Activated T-cell treated with anti-CD3 and anti-CD28 coated beads for 1 hour (primary cell): ENCODE data around the gene LINS1.
A peak's percentile ranks its signal among the peaks of the same experiment; 100 is the strongest.

Experiments
- DNase-seq: peaks from one replicate; pipeline ENCODE4 v3.0.0-alpha.2; 2020; ENCODE audit warnings: low read depth

LINS1 gene, protein sequence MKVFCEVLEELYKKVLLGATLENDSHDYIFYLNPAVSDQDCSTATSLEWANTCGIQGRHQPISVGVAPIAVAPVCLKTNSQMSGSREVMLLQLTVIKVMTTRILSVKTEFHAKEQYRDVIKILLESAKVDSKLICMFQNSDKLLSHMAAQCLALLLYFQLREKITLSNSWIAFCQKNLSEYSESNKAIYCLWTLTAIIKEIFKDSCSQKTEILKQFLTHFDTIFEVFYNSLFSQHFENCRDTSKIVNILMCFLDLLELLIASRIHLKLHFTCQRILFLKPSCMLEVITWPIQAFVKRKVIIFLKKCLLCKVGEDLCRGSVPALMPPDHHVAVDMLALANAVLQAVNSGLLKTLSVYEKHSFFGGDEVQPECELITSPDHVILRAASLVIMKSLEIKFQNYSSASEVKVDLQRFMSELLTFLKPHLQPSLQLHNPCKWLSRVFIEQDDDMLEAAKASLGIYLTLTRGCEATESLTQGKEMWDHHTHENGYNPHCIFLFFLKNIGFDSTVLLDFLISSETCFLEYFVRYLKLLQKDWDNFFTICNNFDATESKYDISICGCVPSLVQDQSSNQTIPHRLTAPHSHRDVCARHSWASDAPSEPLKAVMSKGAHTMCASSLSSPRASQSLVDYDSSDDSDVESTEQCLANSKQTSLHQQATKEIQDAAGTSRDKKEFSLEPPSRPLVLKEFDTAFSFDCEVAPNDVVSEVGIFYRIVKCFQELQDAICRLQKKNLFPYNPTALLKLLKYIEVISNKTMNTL

DNA sequence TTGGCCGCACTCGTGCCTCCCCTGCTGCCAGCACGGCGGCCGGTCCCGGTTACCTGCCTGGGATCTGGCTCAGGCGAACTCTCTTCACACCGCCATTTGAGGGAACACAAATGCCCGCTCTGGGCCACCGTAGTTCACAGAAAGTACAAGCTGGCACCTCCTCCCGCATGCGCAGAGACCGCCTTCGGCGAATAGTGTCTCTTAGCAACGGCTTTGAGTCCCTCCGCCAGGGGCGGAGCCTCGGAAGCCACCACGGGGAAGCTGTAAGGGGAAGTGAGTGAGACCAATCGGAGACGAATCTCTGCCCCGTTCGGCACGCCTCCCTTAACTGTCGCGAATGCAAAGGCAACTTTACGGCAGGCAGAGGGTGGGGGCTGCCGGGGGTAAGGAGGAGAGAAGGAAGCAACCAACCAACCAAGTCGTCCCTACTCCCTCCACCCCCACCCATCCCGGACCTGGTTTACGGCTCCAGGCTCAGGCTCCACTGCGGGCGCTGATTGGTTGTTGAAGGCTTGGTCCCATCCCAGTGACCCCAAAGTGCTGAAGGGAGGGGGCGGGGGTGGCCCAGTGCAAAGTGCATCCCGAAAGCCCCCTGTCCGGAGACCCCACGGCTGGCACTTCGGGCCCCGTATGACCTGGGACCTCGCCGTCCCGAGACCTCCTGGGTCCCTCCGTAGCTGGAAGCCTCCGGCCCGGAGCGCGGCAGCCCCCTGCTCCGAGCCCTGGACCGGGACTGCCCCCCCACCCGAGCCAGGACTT lies at the start of gene LINS1, which contains the start of gene ASB7:
Gene LINS1, minus strand, starts transcription at position 121 of the 759 bp plus-strand sequence. CDS start 21,342 bp downstream, outside the sequence.
Gene ASB7, plus strand, starts transcription at position 526 of the 759 bp plus-strand sequence. CDS start 9,628 bp downstream, outside the sequence.
- DNase-seq = peak; percentile 99

DNA sequence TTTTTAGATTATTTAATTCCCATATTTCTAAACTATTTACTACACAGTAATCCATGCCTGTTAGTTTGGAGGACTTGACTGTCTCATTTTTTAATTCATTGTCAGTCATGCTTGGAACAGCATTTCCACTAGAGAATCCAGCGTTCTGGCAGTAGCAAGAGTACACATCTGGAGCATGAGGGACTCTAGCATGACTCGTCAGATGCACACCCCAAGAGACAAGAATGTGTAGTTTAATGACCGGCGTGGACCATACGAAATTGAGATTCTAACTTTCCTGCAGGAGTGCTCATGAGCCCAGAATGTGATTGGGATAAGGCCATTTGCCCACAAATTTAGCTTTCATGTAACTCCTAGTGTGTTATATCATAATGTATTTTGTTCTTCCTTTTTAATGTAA lies 49.3 kb upstream of the LINS1 start:
- no peak for DNase-seq

DNA sequence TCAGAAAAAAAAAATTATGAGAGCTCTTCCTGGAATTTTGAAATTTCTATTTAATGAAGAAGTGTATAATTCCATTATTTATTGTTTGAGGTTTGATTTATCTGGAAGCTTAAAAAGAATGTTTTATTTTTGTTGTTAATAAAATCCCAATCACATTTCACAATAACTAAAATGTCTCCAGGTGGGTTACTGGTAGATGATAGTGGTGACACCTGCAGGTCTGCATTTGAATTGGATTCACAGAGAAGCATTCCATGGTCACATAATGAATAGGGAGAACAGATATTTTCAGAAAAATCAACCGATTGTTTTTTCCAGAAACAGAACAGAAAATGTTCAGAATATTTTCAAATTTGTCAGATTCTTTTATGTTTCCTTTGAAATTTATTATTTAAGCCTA lies 48.7 kb upstream of the LINS1 start:
- DNase-seq = no peak

DNA sequence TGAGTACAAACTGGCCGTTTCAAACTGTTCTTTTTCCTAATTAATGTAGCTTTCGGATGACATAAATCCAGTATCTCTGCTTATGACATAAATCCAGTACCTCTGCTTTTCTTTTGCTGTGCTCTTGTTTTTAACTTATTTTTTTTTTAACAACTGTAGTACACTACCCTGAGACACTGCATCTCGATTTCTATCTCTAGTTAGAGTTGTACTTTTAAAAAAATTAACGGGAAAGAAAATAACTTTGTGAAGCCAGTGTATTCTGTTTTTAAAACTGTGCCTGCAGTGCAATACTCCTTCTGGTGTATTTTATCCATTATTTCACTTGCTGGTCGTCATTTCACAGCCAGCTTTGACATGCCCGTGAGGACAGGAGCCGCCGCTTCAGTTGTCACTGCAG lies 47.0 kb upstream of the LINS1 start:
- DNase-seq = no peak

DNA sequence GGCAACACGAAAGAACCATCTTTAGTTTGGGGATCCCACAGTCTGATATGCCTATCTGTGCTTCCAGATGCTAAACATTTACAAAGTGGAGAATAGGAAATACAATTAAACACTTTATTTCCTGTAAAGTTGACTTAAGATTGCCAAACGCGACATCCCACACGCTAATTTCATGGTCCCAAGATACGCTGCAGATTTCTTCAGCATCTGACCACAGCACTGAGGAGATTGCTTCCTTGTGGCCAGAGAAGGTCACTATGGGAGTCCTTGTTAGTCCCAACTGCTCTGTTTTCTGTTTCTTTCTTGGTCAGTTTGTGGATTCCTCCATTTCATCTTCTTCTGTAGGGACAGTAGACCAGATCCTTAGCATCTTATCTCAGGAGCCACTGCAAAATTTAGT lies 43.7 kb upstream of the LINS1 start:
- no peak for DNase-seq

DNA sequence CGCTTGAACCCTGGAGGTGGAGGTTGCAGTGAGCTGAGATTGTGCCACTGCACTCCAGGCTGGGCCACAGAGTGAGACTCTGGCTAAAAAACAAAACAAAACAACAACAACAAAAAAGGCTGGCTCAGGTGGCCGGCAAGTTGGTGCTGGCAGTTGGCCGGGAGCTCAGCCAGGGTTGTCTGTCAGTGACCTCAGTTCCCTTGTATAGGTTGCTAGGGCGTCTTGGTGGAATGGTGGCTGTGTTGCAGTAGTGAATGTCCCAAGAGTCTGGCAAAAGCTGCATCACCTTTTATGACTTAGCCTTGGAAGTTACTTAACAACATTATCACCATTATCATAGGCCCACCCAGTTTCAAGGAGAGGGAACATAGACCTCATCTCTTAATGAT lies 41.0 kb upstream of the LINS1 start:
- no peak for DNase-seq

DNA sequence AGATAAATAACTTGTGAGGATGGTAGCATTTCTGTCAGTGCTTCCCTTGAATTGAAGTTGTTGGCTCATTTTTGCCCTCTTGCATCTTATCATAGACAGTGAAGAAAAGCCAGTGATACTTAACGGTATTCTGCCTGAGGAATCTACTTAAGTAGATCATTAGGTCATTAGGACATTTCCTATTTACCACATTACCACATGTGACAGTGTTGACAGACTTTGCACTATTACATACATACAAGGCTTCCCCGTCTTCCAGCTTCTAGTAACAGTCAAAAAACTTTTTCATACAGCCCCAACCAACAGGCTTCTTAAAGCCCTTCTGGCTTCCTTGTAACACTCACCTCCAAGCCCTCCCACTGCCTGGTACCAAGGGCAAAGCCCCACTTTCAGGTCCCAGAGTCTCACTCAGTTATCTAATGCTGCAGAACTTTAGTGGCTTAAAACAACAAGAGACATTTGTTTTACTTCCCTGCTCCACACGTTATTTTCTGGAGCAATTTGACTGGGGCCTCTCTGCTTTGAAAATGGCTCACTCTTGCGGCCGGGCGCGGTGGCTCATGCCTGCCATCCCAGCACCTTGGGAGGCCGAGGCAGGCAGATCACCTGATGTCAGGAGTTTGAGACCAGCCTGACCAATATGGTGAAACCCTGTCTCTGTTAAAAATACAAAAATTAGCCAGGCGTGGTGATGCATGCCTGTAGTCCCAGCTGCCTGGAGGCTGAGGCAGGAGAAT lies 40.4 kb upstream of the LINS1 start:
- no peak for DNase-seq

DNA sequence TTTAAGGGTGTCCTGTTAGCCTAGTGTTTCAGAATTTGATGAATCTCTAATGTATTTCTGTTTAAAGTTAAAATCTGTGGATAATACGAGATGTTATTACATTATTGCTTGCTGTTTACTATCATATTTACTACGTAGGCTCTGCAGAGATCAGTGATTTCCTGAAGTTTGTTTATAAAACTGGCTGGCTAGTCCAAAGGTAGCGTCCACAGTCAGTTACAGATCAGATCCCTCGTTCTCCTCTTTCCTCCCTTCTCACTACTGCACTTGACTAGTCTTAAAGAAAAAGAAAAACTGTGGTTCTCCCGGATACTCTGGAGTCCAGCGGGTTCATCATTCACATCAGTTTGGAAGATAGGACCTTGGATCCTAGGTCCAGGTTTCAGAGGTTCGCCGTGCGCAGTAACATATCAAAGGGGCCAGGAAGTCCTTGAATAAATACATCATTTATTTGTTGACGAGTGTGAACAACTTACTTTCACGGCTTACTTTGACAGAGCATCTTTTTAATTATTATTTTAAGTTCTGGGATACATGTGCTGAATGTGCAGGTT lies 36.3 kb upstream of the LINS1 start:
- DNase-seq = no peak

DNA sequence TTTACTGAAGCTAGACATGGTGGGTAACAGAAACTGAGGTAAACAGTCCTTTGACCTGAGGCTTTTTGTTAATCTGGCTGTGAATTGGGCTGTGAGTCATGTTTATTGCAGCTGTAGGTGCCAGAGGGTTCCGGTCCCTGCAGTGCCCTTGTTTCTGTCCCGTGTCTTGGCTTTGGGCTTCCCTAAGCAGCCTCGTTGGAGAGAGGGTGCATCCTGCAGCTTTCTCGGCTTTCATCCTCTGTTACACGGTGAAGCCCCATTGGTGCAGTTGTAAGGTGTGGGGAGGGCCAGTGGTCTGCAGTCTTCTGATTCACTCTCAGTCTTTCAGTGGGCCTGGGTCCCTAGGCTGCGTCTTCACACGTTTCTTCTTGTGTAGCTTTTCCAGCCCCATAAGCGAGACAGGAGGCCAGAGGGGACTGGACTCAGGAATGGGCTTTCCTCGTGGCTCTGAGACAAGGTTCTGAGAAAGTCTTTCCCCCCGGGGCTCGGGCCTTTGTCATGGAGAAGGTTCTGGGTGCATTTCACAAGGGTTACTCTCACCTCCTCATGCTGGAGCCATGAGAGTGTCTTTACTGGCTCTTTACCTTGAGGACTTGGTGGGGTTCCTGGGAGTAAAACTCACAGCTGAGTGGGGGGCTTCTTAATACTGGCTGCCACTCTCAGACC lies 33.6 kb upstream of the LINS1 start:
- DNase-seq = no peak

DNA sequence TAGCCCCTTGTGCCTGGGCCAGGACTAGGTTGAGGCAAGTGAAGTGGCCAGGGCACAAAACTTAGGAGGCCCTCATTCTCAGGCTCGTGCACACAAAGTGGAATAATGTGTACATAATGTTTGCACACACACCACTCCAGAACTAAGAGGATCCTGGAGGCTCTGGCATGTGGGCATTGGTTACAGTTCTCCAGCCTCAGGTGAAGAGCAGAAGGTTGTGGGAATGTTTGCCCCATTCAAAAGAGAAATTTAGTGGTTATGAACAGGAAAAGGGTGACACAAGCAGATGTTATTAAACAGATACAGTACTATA lies 31.7 kb upstream of the LINS1 start:
- DNase-seq = no peak

DNA sequence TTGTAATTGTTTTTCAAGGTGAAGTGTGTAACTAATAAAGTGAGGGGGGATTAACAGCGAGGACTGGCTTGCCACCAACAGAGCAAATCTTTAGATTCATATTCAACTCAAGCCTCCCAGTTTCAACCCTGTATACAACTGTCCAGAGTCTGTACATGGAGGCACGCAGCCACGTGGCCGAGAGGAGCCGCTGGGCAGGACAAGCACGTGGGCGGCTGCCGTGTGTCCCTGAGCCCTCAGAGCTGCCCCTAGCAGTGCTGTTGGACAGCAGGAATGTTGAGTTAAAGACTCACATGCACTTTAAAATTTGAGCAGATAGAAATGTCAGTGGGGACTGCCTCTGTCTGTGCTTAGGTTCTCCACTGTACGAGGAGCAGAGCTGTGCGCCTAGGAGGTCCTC lies 29.8 kb upstream of the LINS1 start:
- no peak for DNase-seq

DNA sequence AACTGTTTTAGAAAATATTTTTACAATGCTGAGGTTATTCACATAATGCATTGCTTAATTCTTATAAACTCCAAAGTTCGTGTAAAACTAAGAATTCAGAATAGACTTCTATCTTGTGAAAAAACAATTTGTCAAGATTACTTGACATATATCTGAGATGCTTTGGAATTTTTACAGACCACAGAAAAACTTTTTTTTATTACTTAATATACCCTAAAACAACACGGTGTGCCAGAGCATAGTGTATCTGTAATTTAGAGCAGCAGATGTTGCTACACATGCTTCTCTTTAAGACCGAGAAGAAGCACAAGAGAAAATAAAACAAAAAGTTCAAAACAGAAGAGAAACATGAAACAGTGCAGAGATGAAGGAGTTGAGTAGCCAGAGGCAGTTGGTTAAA lies 26.8 kb upstream of the LINS1 start:
- no peak for DNase-seq

DNA sequence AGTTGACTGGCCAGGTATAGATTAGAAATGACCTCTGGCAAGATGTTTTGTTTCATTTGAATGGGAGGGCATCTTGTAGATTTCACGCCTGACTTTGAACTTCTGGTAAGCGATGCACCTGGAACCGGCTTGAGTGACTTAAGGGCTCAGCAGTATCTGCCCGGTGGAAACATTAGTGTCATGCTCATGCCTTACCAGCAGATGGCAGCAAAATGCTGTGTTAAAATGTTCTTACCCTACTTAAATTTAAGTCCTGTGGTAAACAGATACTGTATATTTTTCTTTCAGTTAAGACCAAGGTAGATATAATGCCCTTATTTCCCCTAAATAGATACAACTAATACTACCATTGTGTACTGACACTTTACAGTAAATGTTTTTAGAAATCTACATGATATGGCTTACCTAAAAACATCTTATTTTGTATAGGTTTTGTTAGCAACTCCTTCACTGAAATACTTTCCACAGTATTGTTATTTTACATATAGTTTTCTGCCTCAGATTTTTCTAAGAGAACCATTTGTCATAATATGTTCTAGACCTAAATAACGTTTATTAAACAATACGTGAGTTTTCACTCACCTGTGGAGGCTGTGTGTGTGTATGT lies 25.9 kb upstream of the LINS1 start:
- DNase-seq = peak; percentile 44

DNA sequence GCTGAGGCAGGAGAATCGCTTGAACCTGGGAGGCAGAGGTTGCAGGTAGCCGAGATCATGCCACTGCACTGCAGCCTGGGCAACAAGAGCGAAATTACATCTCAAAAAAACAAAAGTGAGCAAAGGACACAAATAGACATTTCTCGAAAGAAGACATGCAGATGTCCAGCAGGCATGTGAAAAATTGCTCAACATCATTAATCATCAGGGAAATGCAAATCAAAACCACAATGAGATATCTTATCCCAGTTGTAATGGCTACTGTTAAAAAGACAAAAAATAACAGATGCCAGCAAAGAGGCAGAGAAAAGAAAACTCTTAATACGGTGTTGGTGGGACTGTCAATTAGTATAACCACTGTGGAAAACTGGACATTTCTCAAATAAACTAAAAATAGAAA lies 21.3 kb upstream of the LINS1 start:
- DNase-seq = no peak

DNA sequence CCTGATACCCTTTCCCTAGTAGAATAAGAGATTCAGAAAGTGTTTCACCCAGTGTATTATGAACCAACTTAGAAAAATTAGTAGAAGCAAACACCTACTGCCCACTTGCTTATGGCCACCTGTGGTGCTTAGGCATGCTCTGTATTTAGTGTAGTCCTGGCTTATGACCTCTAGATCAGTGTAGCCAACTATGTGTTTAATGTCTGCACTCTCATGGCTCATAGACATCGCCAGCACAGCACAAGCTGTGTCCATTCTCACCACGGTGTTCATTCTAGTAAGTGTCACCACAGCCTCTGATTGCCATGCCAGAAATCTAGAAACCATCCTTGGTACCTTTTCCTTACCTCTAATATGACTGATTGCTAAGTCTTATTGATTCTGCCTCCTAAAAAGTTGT lies 14.7 kb upstream of the LINS1 start:
- DNase-seq = no peak

DNA sequence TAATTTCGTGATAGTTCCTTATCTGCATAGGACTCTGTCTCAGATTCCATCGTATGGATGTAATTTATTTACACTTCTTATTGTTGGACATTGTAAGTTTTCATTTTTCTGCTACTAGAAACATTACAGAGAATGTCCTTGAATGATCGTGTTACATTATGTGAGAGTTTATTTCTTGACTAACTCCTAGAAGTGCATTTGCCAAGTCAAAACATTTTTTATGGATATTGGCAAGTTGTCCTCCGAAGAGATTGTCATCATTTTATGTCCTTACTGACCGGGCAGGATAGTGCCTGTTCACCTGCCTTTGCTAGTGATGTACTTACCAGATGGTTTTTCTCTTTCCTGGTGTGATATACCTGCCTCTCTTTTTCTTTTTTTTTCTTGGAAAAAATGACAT lies 13.8 kb upstream of the LINS1 start:
- DNase-seq = no peak

DNA sequence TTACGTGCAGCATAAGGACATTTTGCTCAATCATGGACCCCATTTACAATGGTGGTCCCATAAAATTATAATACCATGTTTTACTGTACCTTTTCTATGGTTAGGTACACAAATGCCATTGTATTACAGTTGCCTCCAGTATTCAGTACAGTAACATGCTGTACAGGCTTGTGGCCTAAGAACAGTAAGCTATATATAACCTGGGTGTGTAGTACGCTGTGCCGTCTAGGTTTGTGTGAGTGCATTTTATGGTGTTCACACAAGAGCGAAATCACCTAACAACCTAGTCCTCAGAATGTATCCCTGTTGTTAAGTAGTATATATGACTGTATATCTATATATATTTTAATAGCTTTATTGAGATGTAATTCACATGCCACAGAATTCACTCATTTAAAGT lies 12.9 kb upstream of the LINS1 start:
- DNase-seq = no peak

DNA sequence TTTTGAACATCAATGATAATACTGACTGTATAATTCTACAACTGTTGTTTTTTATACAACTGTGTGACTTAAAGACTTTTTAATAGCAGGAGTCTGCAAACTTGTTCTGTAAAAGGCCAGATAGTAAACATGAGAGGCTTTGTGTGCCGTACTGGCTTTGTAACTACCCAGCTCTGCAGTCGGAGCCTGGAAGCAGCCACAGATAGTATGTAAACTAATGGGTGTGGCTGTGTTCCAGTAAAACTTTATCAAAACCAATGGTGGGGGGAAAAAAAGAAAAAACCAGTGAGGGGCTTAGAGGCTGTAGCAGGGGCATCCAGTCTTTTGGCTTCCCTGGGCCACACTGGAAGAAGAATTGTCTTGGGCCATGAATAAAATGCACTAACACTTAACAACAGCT lies 12.4 kb upstream of the LINS1 start:
- no peak for DNase-seq

DNA sequence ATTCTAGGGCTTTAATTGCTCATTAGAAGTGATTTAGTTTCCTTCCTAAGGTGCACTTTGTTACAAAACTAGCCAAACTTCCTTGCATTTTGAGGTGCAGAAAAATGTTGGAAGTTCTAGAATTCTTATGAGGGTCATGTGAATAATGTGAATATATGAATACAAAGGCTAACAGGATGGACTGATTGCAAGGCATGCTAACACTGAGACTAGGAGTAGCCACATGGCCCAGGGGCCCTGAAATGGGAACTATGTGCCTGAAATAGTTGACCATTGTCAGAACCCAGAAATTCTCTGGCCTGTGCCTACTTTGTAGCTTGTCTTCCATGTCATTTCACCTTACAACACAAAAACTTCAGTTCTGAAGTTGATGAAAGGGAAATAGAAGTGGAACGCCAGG lies 11.2 kb upstream of the LINS1 start:
- no peak for DNase-seq

DNA sequence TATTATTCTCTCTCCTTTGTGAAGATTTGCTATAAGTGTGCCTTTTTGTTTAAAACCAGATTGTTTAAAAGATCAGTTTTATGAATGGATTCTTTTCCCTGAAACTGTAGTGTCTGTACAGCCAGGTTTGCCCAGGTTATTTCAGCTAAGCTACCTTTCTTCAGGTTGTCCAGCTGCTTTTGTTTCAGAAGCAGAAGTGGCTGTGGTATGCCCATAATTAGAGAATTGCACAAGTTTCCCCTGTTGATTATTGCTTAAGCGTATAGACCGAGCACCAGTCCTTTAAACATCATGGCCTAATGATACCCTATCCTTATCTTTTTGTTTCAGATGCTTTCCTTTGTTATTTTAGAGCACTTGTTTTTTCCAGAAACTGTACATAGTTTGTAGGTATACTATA lies 10.6 kb upstream of the LINS1 start:
- DNase-seq = no peak

DNA sequence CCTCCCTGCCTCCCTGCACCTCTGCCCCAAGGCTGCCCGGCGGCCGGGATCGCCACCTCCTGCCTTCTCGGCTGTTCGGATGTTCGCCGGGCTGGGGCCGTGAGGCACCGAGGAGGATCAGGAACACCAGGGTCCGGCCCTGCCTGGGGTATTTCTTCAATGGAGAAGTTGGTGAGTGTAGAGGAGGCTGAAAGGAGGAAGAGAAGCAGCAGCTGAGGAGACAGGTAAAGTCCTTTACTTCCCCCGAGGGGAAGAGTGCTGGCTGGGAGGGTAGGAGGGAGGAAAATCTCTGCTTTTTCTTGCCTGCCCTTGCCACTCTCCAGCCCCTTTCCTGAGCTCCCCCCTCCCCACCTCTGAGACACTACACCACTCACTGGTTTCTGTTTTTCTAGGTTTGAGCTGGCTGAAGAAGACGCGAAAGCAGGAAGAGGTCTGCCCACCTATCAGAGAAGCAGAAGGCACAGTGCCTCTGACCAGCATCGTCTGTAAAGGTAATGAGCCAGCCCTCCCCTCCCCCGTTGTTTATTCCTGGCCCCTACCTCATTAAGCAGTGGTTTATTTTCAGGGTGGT lies 924 bp upstream of the LINS1 start:
- DNase-seq = no peak
